H9 (cell line): ENCODE data around the gene CENPP. TPM values are rescaled to one million over a fixed set of nuclear protein-coding genes. Genes with fewer than 3 reads are reported as not detected.

Experiments
- DNase-seq: peaks from one replicate; pipeline ENCODE4 v3.0.0-alpha.2; 2017
- H2AFZ ChIP-seq: one replicate; pipeline ENCODE4 v1.6.1; 2013; ENCODE audit warnings: mild to moderate bottlenecking, low read length, control low read depth, moderate library complexity
- H2AK5ac ChIP-seq: 2 replicates; pipeline ENCODE4 v1.6.1; 2013; ENCODE audit warnings: low read length, control low read depth, mixed read lengths; ENCODE audit not compliant: insufficient read length
- H2BK120ac ChIP-seq: one replicate; pipeline ENCODE4 v1.6.1; 2013; ENCODE audit warnings: low read depth, mild to moderate bottlenecking, low read length, control low read depth, inconsistent platforms; ENCODE audit not compliant: poor library complexity, severe bottlenecking
- H2BK12ac ChIP-seq: 2 replicates; pipeline ENCODE4 v1.6.1; 2013; ENCODE audit warnings: low read length, control low read depth, mixed read lengths, low read depth; ENCODE audit not compliant: insufficient read length
- H2BK15ac ChIP-seq: 2 replicates; pipeline ENCODE4 v1.6.1; 2013; ENCODE audit warnings: low read depth, low read length, control low read depth
- H2BK20ac ChIP-seq: one replicate; pipeline ENCODE4 v1.6.1; 2013; ENCODE audit warnings: low read depth, mild to moderate bottlenecking, low read length, control low read depth, inconsistent platforms; ENCODE audit not compliant: poor library complexity, severe bottlenecking
- H2BK5ac ChIP-seq: 2 replicates; pipeline ENCODE4 v1.6.1; 2013; ENCODE audit warnings: low read length, control low read depth, mixed read lengths; ENCODE audit not compliant: insufficient read length
- H3K14ac ChIP-seq: 2 replicates; pipeline ENCODE4 v1.6.1; 2013; ENCODE audit warnings: low read length, control low read depth; ENCODE audit not compliant: insufficient read depth
- H3K18ac ChIP-seq: 2 replicates; pipeline ENCODE4 v1.6.1; 2013; ENCODE audit warnings: low read depth, mild to moderate bottlenecking, mixed read lengths, low read length, control low read depth; ENCODE audit not compliant: insufficient read length
- H3K23ac ChIP-seq: 2 replicates; pipeline ENCODE4 v1.6.1; 2013; ENCODE audit warnings: low read length, control low read depth, mixed read lengths, low read depth; ENCODE audit not compliant: insufficient read length
- H3K23me2 ChIP-seq: 2 replicates; pipeline ENCODE4 v1.6.1; 2013; ENCODE audit warnings: low read depth, mild to moderate bottlenecking, mixed read lengths, low read length, control low read depth; ENCODE audit not compliant: insufficient read length, poor library complexity, severe bottlenecking
- H3K27ac ChIP-seq: 2 replicates; pipeline ENCODE4 v1.5.1; 2013; ENCODE audit warnings: low read length, control low read depth, mixed read lengths, low read depth; ENCODE audit not compliant: insufficient read length
- H3K27me3 ChIP-seq: 2 replicates; pipeline ENCODE4 v1.6.1; 2013; ENCODE audit warnings: low read length, control low read depth, inconsistent platforms; ENCODE audit not compliant: insufficient read depth
- H3K4ac ChIP-seq: 2 replicates; pipeline ENCODE4 v1.6.1; 2013; ENCODE audit warnings: low read depth, mild to moderate bottlenecking, control low read depth, inconsistent platforms, low read length, moderate library complexity
- H3K4me1 ChIP-seq: 2 replicates; pipeline ENCODE4 v1.6.1; 2013; ENCODE audit warnings: low read length, control low read depth, inconsistent platforms; ENCODE audit not compliant: insufficient read depth
- H3K4me2 ChIP-seq: 2 replicates; pipeline ENCODE4 v1.6.1; 2013; ENCODE audit warnings: low read length, control low read depth, mixed read lengths; ENCODE audit not compliant: insufficient read length, insufficient read depth
- H3K56ac ChIP-seq: 2 replicates; pipeline ENCODE4 v1.6.1; 2013; ENCODE audit warnings: low read depth, mild to moderate bottlenecking, mixed read lengths, low read length, control low read depth; ENCODE audit not compliant: insufficient read length
- H3K79me1 ChIP-seq: 2 replicates; pipeline ENCODE4 v1.6.1; 2013; ENCODE audit warnings: low read depth, mild to moderate bottlenecking, moderate library complexity, low read length, control low read depth, inconsistent platforms; ENCODE audit not compliant: insufficient read depth, poor library complexity, severe bottlenecking
- H3K79me2 ChIP-seq: 2 replicates; pipeline ENCODE4 v1.6.1; 2013; ENCODE audit warnings: low read length, control low read depth, inconsistent platforms; ENCODE audit not compliant: insufficient read depth
- H3K9ac ChIP-seq: 2 replicates; pipeline ENCODE4 v1.6.1; 2013; ENCODE audit warnings: low read length, control low read depth, mixed read lengths; ENCODE audit not compliant: insufficient read length; ENCODE audit errors: extremely low read depth
- H3K9me3 ChIP-seq: one replicate; pipeline ENCODE4 v1.6.1; 2013; ENCODE audit warnings: low read depth, low read length, inconsistent platforms; ENCODE audit not compliant: control insufficient read depth
- H3T11ph ChIP-seq: one replicate; pipeline ENCODE4 v1.6.1; 2013; ENCODE audit warnings: mild to moderate bottlenecking, low read length, control low read depth, inconsistent platforms
- H4K20me1 ChIP-seq: one replicate; pipeline ENCODE4 v1.6.1; 2013; ENCODE audit not compliant: control insufficient read depth, insufficient read length, insufficient read depth
- H4K5ac ChIP-seq: 2 replicates; pipeline ENCODE4 v1.6.1; 2013; ENCODE audit warnings: low read depth, mild to moderate bottlenecking, mixed read lengths, low read length, control low read depth; ENCODE audit not compliant: insufficient read length
- H4K8ac ChIP-seq: replicated peaks from 2 replicates; pipeline ENCODE4 v1.6.1; 2013; ENCODE audit warnings: low read length, control low read depth, mixed read lengths, low read depth; ENCODE audit not compliant: insufficient read length
- H4K91ac ChIP-seq: 2 replicates; pipeline ENCODE4 v1.6.1; 2013; ENCODE audit warnings: low read depth, mild to moderate bottlenecking, moderate library complexity, mixed read lengths, low read length, control low read depth; ENCODE audit not compliant: insufficient read length
- H3K27ac Mint-ChIP-seq, 3 experiments: 2 replicates in 2 of 3; 3 replicates in 1 of 3; pipeline ENCODE4 v1.8.0; 2020 to 2021; ENCODE audit warnings: mixed read lengths in 3 of 3, mild to moderate bottlenecking in 1 of 3, moderate library complexity in 1 of 3
- H3K27me3 Mint-ChIP-seq: 2 replicates; pipeline ENCODE4 v1.8.0; 2021; ENCODE audit warnings: low read depth, mild to moderate bottlenecking, moderate library complexity, mixed read lengths
- H3K36me3 Mint-ChIP-seq, 3 experiments: 2 replicates in 2 of 3; 3 replicates in 1 of 3; pipeline ENCODE4 v1.8.0; 2020 to 2021; ENCODE audit warnings: low read depth in 3 of 3, mixed read lengths in 3 of 3; ENCODE audit not compliant: insufficient read depth in 1 of 3
- H3K4me1 Mint-ChIP-seq, 2 experiments: 2 replicates each; pipeline ENCODE4 v1.8.0; 2020; ENCODE audit warnings: mixed read lengths in 2 of 2
- H3K4me3 Mint-ChIP-seq, 2 experiments: 2 replicates in 1 of 2; 3 replicates in 1 of 2; pipeline ENCODE4 v1.8.0; 2020 to 2021; ENCODE audit warnings: mild to moderate bottlenecking in 2 of 2, mixed read lengths in 2 of 2, moderate library complexity in 1 of 2
- H3K9me3 Mint-ChIP-seq, 2 experiments: 2 replicates in 1 of 2; 3 replicates in 1 of 2; pipeline ENCODE4 v1.8.0; 2020; ENCODE audit warnings: mild to moderate bottlenecking in 2 of 2, mixed read lengths in 2 of 2, moderate library complexity in 1 of 2
- WGBS: extraction: QIAGEN DNeasy Blood & Tissue Kit; methylation state at CpG from one replicate; pipeline ENCODE4 v1.1.7; 2013; ENCODE audit warnings: missing lambda C conversion rate, low lambda C conversion rate, mixed read lengths; ENCODE audit not compliant: insufficient read length; ENCODE audit errors: extremely low coverage; 5-methylcytosine and 5-hydroxymethylcytosine counted together
- total RNA-seq: library from RNA; stranded (reverse); gene quantifications from 2 replicates; pipeline ENCODE4 v1.2.1, GENCODE V29; 2021
- TF ChIP-seq, protein P1 (sequence below): fragments of 200-600 bp; sonication (generic); conservative IDR thresholded peaks from 3 replicates; pipeline ENCODE4 v1.8.0; 2021; ENCODE audit warnings: antibody characterized with exemption, mild to moderate bottlenecking

The CENPP gene
- total RNA-seq, 1 experiment from 2014 or later: 9.1 TPM

DNA sequence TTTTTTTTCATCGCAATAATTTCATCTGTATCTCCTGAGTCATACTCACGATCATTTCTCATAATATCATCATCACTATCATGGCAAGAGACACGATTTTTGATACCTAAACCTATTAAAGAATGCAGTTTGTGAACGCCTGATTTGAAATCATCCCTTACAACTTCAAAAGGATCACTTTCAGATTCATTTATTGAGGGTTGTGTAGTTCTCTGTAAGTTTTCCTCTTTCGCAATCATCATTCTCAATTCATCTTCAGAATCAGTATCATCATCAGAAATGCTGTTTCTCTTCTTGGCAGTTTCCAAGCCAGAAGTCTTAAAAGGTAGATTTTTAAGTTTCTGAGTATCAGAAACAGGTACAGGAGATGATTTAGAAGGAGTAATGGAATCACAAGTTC is 10.3 kb upstream of the CENPP start:
- Histone ChIP-seq H3K4me2 (no peak overlapping the region), H3K9ac (no peak overlapping the region), H4K20me1 (no peaks in the 10 kb centered on the region), H2BK5ac (no peak overlapping the region), H2BK120ac (no peak overlapping the region), H3K27ac (no peak overlapping the region), H4K91ac (no peak overlapping the region), H3K79me1 (peaks cover 4% of the 10 kb centered on the region), H2AK5ac (no peak overlapping the region), H3K4me1 (no peaks in the 10 kb centered on the region), H3K27me3 (no peaks in the 10 kb centered on the region), H3K23ac (no peak overlapping the region), H4K8ac (no peak overlapping the region), H2BK15ac (no peak overlapping the region), H3K14ac (no peak overlapping the region), H3K4ac (no peak overlapping the region), H3K56ac (no peak overlapping the region), H2BK20ac (no peak overlapping the region), H3T11ph (no peak overlapping the region), H3K9me3 (no peaks in the 10 kb centered on the region), H2AFZ (no peak overlapping the region), H3K23me2 (no peaks in the 10 kb centered on the region), H2BK12ac (no peak overlapping the region), H3K18ac (no peak overlapping the region), H3K79me2 (no peaks in the 10 kb centered on the region), H4K5ac (no peak overlapping the region)
- peaks cover 19 to 87% (median 72%) of the 10 kb centered on the region in 3 experiments; a peak in 6 of 7 replicates for H3K36me3 Mint-ChIP-seq
- WGBS: no CpG with 5 or more reads among the region's 5 CpGs
- no peaks in the 10 kb centered on the region for H3K27me3 Mint-ChIP-seq
- TF ChIP-seq, protein P1, sequence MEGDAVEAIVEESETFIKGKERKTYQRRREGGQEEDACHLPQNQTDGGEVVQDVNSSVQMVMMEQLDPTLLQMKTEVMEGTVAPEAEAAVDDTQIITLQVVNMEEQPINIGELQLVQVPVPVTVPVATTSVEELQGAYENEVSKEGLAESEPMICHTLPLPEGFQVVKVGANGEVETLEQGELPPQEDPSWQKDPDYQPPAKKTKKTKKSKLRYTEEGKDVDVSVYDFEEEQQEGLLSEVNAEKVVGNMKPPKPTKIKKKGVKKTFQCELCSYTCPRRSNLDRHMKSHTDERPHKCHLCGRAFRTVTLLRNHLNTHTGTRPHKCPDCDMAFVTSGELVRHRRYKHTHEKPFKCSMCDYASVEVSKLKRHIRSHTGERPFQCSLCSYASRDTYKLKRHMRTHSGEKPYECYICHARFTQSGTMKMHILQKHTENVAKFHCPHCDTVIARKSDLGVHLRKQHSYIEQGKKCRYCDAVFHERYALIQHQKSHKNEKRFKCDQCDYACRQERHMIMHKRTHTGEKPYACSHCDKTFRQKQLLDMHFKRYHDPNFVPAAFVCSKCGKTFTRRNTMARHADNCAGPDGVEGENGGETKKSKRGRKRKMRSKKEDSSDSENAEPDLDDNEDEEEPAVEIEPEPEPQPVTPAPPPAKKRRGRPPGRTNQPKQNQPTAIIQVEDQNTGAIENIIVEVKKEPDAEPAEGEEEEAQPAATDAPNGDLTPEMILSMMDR: no peak
- no peak for DNase-seq
- H3K4me1 Mint-ChIP-seq: no peaks in the 10 kb centered on the region
- H3K27ac Mint-ChIP-seq: no peak overlapping the region
- H3K9me3 Mint-ChIP-seq: no peaks in the 10 kb centered on the region
- H3K4me3 Mint-ChIP-seq: no peak overlapping the region
